LNCaP clone FGC (cell line): ENCODE results near the gene CHRDL2.

Experiments used
- DNase-seq: peaks from one replicate; pipeline ENCODE4 v3.0.0-alpha.2; 2011; ENCODE audit warnings: low read depth
- H3K4me3 ChIP-seq: 2 replicates; pipeline ENCODE4 v1.5.1; 2011; ENCODE audit warnings: mild to moderate bottlenecking, low read depth, low read length, control low read depth
- TF ChIP-seq, protein P1 (sequence below): IDR thresholded peaks from 2 replicates; pipeline ENCODE4 v1.5.1; 2012; ENCODE audit warnings: mild to moderate bottlenecking; ENCODE audit not compliant: control insufficient read depth, insufficient read depth; ENCODE audit errors: extremely low read depth

The CHRDL2 gene

DNA sequence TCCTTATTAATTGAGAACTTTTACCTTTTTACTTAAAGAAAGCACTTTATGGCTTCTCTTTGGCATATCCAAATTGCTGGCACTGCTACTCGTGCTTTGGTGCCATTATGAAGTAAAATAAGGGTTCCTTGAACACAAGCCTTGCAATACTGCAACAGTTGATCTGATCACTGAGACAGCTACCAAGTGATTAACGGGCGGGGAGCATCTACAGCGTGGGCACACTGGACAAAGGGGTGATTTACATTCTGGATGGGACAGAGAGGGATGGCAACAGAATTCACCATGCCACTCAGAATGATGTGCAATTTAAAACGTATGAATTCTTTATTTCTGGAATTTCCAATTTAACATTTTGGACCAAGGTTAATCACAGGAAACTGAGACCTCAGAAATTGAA, 7.7 kb downstream of the CHRDL2 start:
- TF ChIP-seq, protein P1, sequence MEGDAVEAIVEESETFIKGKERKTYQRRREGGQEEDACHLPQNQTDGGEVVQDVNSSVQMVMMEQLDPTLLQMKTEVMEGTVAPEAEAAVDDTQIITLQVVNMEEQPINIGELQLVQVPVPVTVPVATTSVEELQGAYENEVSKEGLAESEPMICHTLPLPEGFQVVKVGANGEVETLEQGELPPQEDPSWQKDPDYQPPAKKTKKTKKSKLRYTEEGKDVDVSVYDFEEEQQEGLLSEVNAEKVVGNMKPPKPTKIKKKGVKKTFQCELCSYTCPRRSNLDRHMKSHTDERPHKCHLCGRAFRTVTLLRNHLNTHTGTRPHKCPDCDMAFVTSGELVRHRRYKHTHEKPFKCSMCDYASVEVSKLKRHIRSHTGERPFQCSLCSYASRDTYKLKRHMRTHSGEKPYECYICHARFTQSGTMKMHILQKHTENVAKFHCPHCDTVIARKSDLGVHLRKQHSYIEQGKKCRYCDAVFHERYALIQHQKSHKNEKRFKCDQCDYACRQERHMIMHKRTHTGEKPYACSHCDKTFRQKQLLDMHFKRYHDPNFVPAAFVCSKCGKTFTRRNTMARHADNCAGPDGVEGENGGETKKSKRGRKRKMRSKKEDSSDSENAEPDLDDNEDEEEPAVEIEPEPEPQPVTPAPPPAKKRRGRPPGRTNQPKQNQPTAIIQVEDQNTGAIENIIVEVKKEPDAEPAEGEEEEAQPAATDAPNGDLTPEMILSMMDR = no peak
- H3K4me3 ChIP-seq = no peak overlapping the region
- DNase-seq = no peak

- TF ChIP-seq, protein P1 = no peak
- no peak overlapping the region for H3K4me3 ChIP-seq
- DNase-seq = no peak
Observed at GRCh38 chr11:74721479-74721835, 9.8 kb downstream of the CHRDL2 start.

- H3K4me3 ChIP-seq = no peak overlapping the region
- TF ChIP-seq, protein P1 = no peak
- DNase-seq = no peak
Observed at GRCh38 chr11:74720596-74721478, 10.4 kb downstream of the CHRDL2 start.

DNA sequence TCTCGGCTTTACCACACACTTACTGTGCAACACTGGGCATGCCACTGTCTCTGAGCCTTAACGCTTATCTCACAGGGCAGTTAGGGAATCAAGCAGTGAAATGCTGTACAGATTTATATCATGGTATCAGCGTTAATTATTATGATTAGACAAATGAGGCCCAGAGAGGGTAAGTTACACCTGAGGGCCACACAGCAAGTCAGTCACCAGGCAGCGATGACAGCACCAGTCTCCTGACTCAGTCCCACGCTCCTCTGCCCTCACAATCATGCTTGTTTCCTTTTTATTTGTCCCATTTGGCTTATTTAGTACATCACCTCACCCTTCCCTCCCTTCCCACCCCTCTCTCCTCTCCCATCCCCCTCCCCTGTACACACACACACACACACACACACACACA, 12.2 kb downstream of the CHRDL2 start:
- H3K4me3 ChIP-seq = no peak overlapping the region
- DNase-seq = no peak
- TF ChIP-seq, protein P1 = no peak

- TF ChIP-seq, protein P1 = no peak
- no peak for DNase-seq
- H3K4me3 ChIP-seq = no peak overlapping the region
Observed at GRCh38 chr11:74717221-74717969, 13.8 kb downstream of the CHRDL2 start.

GRCh38 chr11:74714904-74715303, 16.3 kb downstream of the CHRDL2 start:
- TF ChIP-seq, protein P1 = no peak
- DNase-seq = no peak

More at GRCh38 chr11:74714904-74715303, 16.3 kb downstream of the CHRDL2 start:
- H3K4me3 ChIP-seq = no peak overlapping the region
